ENCODE data around the gene DFFB. TPM values are rescaled to one million over a fixed set of nuclear protein-coding genes. Genes with fewer than 3 reads are reported as not detected.

Gene DFFB
- total RNA-seq, 1 experiment from 2014 or later = 9.0 TPM

DNA sequence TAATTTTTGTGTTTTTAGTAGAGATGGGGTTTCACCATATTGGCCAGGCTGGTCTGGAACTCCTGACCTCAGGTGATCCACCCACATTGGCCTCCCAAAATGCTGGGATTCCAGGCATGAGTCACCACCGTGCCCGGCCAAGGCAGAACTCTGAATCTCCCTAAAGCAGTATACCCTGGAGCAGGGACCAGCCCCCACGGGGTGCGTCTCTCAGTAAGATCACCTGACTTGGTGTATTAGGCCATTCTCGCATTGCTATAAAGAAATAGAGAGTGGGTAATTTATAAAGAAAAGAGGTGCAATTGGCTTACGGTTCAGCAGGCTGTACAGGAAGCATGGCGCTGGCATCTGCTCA, 14.2 kb downstream of the DFFB start:
- Histone ChIP-seq H3K4me2 (ENCODE audit: low read length) (no peak overlapping the region), H3K27me3 (ENCODE audit: insufficient read depth, low read length) (no peaks in the 10 kb centered on the region), H3K79me2 (ENCODE audit: insufficient read depth, low read length) (no peaks in the 10 kb centered on the region), H3K4me3 (replicated peaks in 1 of 2; ENCODE audit: low read depth in 1 of 2, low read length in 2 of 2) (no peak overlapping the region), H3K36me3 (ENCODE audit: control insufficient read depth in 1 of 2, insufficient read depth in 2 of 2, low read length in 2 of 2) (peaks cover 0 to 23% of the 10 kb centered on the region in 2 experiments; a peak in 3 of 4 replicates), H2AFZ (ENCODE audit: low read depth, low read length, poor library complexity, severe bottlenecking) (no peak overlapping the region), H3K9me3 (ENCODE audit: control insufficient read depth in 1 of 2, insufficient read depth in 1 of 2, low read depth in 1 of 2, low read length in 2 of 2) (no peaks in the 10 kb centered on the region; a peak in 1 of 4 replicates), H3K9me2 (ENCODE audit: insufficient read depth) (no peaks in the 10 kb centered on the region), H3K4me1 (ENCODE audit: control insufficient read depth in 1 of 2, insufficient read depth in 2 of 2, low read length in 2 of 2) (no peaks in the 10 kb centered on the region), H4K20me1 (ENCODE audit: insufficient read depth) (no peaks in the 10 kb centered on the region), H3K9ac (ENCODE audit: low read length) (no peak overlapping the region), H3K27ac (ENCODE audit: low read depth, low read length) (no peak overlapping the region)
- ATAC-seq = no peak
- no peak for TF ChIP-seq POLR2AphosphoS5 (IDR thresholded peaks at IDR 0.05; ENCODE audit: low read depth, low read length)
- TF ChIP-seq SIN3A (IDR thresholded peaks at IDR 0.05; ENCODE audit: low read depth) = no peak
- no peak for TF ChIP-seq ZFX (IDR thresholded peaks at IDR 0.05)
- no peak for TF ChIP-seq FOSL1 (IDR thresholded peaks at IDR 0.05; ENCODE audit: low read depth)
- TF ChIP-seq, protein P1, sequence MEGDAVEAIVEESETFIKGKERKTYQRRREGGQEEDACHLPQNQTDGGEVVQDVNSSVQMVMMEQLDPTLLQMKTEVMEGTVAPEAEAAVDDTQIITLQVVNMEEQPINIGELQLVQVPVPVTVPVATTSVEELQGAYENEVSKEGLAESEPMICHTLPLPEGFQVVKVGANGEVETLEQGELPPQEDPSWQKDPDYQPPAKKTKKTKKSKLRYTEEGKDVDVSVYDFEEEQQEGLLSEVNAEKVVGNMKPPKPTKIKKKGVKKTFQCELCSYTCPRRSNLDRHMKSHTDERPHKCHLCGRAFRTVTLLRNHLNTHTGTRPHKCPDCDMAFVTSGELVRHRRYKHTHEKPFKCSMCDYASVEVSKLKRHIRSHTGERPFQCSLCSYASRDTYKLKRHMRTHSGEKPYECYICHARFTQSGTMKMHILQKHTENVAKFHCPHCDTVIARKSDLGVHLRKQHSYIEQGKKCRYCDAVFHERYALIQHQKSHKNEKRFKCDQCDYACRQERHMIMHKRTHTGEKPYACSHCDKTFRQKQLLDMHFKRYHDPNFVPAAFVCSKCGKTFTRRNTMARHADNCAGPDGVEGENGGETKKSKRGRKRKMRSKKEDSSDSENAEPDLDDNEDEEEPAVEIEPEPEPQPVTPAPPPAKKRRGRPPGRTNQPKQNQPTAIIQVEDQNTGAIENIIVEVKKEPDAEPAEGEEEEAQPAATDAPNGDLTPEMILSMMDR (IDR thresholded peaks at IDR 0.05 in 2 of 3, conservative IDR thresholded peaks at IDR 0.05 in 1 of 3; ENCODE audit: borderline replicate concordance in 1 of 3, insufficient read depth in 1 of 3, low read depth in 2 of 3, low read length in 2 of 3) = no peak
- TF ChIP-seq POLR2A (IDR thresholded peaks at IDR 0.05; ENCODE audit: borderline replicate concordance, extremely low read depth, insufficient read depth, insufficient read length) = no peak
- no peak for TF ChIP-seq EZH2 (IDR thresholded peaks at IDR 0.05)
- TF ChIP-seq ATF3 (IDR thresholded peaks at IDR 0.05) = no peak
- TF ChIP-seq CEBPB (IDR thresholded peaks at IDR 0.05; ENCODE audit: low read depth) = no peak
- no peak for TF ChIP-seq JUND (IDR thresholded peaks at IDR 0.05)
- TF ChIP-seq SP1 (IDR thresholded peaks at IDR 0.05; ENCODE audit: low read depth) = no peak
- no peak for TF ChIP-seq YY1 (IDR thresholded peaks at IDR 0.05; ENCODE audit: extremely low read depth, insufficient replicate concordance, low read depth, low read length)
- TF ChIP-seq SRF (IDR thresholded peaks at IDR 0.05; ENCODE audit: low read depth) = no peak
- TF ChIP-seq MAX (IDR thresholded peaks at IDR 0.05) = no peak
- TF ChIP-seq ELF1 (IDR thresholded peaks at IDR 0.05; ENCODE audit: borderline replicate concordance, low read depth) = no peak
- TF ChIP-seq CBX3 (IDR thresholded peaks at IDR 0.05; ENCODE audit: low read depth) = no peak
- no peak for TF ChIP-seq TCF7L2 (IDR thresholded peaks at IDR 0.05; ENCODE audit: borderline replicate concordance, extremely low read depth, insufficient read depth, insufficient read length)
- TF ChIP-seq REST (IDR thresholded peaks at IDR 0.05; ENCODE audit: low read depth) = no peak
- no peak for TF ChIP-seq ZNF274 (IDR thresholded peaks at IDR 0.05; ENCODE audit: low read depth, low read length)
- TF ChIP-seq EGR1 (IDR thresholded peaks at IDR 0.05; ENCODE audit: low read depth) = no peak
- CTCF ChIA-PET = no interaction called here
- no TSS peak for BruUV-seq (replicated peaks)
- RAD21 ChIA-PET (ENCODE audit: low non-redundant PET in 1 of 2, low total read pairs in 2 of 2, uncharacterized antibody in 2 of 2, unreplicated experiment in 2 of 2) = no interaction called here
- intact Hi-C loops (cut with micrococcal nuclease) = no loop called here
- no peak for DNase-seq (ENCODE audit: low read depth, low spot score)
- POLR2A ChIA-PET = no interaction called here
